Adrenal gland (tissue), 5 donors: ENCODE data around the gene RASEF.

Experiments used
- CTCF ChIP-seq, 6 experiments: fragments of 450-650 bp in 4 of 6; fragments of 200-600 bp in 2 of 6; sonication (generic) in 1 of 6; IDR thresholded peaks; 1 replicate in 5 of 6; 2 replicates in 1 of 6; pipeline versions ENCODE4 v1.5.1 to v1.8.0; 2016 to 2021; ENCODE audit warnings: antibody characterized with exemption in 6 of 6, mild to moderate bottlenecking in 2 of 6, moderate library complexity in 1 of 6
- POLR2A ChIP-seq, 2 donors: fragments of 450-650 bp; IDR thresholded peaks; one replicate each; pipeline ENCODE4 v1.6.1; 2017; ENCODE audit warnings: antibody characterized with exemption in 2 of 2, mild to moderate bottlenecking in 2 of 2, moderate library complexity in 1 of 2
- donor health status: DM: no; HTN: no; CAD: no.

- TF ChIP-seq POLR2A (IDR thresholded peaks at IDR 0.05) (no peak), CTCF (IDR thresholded peaks at IDR 0.05) (no peak)
These were observed 27.8 kb downstream of the RASEF start for GRCh38 chr9:83035143-83035542.
